K562 (cell line): ENCODE measurements around the gene TJAP1. TPM values are rescaled to one million over a fixed set of nuclear protein-coding genes. Genes with fewer than 3 reads are reported as not detected.

Experiments
- BCOR ChIP-seq: fragments of 450-650 bp; IDR thresholded peaks from 2 replicates; pipeline ENCODE4 v1.6.1; 2016
- EP300 ChIP-seq: IDR thresholded peaks from 2 replicates; pipeline ENCODE4 v1.6.1; 2012; ENCODE audit warnings: low read length, improper control_type of control experiment
- ERF ChIP-seq: fragments of 450-650 bp; formaldehyde crosslinking; IDR thresholded peaks from 2 replicates; pipeline ENCODE4 v1.4.0; 2020; ENCODE audit warnings: mild to moderate bottlenecking, mixed read lengths
- ETV1 ChIP-seq: fragments of 450-650 bp; conservative IDR thresholded peaks from 2 replicates; pipeline ENCODE4 v1.6.1; 2016; ENCODE audit warnings: missing genetic modification characterization, control low read depth, low read depth, missing compliant biosample characterization
- ETV5 ChIP-seq: sonication (generic); formaldehyde crosslinking; IDR thresholded peaks from 2 replicates; pipeline ENCODE4 v1.4.0; 2020; ENCODE audit warnings: low read depth, mild to moderate bottlenecking, missing genetic modification reagents
- HDAC1 ChIP-seq, 2 experiments: fragments of 450-650 bp; IDR thresholded peaks; 2 replicates each; pipeline ENCODE4 v1.6.1; 2016 to 2017; ENCODE audit warnings: inconsistent platforms in 1 of 2, mild to moderate bottlenecking in 1 of 2, moderate library complexity in 1 of 2
- LCOR ChIP-seq: sonication (generic); formaldehyde crosslinking; IDR thresholded peaks from 2 replicates; pipeline ENCODE4 v1.8.0; 2022; ENCODE audit warnings: mild to moderate bottlenecking, missing genetic modification reagents
- MAZ ChIP-seq, 2 experiments: fragments of 450-650 bp in 1 of 2; sonication (generic) in 1 of 2; formaldehyde crosslinking; IDR thresholded peaks in 1 of 2; conservative IDR thresholded peaks in 1 of 2; 2 replicates each; pipeline versions ENCODE4 v1.4.0 to v1.5.0; 2020; ENCODE audit warnings: mild to moderate bottlenecking in 1 of 2, missing genetic modification reagents in 1 of 2
- NRF1 ChIP-seq, 2 experiments: fragments of 450-650 bp; IDR thresholded peaks in 1 of 2; conservative IDR thresholded peaks in 1 of 2; 2 replicates each; pipeline ENCODE4 v1.6.1; 2014; ENCODE audit warnings: mild to moderate bottlenecking in 2 of 2
- PML ChIP-seq: IDR thresholded peaks from 2 replicates; pipeline ENCODE4 v1.6.1; 2012; ENCODE audit warnings: low read length, inconsistent platforms
- RB1 ChIP-seq: fragments of 450-650 bp; IDR thresholded peaks from 2 replicates; pipeline ENCODE4 v1.6.1; 2017; ENCODE audit warnings: low read depth, mild to moderate bottlenecking
- RBFOX2 ChIP-seq: fragments of 200-400 bp; formaldehyde crosslinking; IDR thresholded peaks from 2 replicates; pipeline ENCODE4 v1.6.1; 2017; ENCODE audit warnings: low read depth, mild to moderate bottlenecking, low read length, moderate library complexity
- RCOR1 ChIP-seq, 2 experiments: IDR thresholded peaks; 2 replicates each; pipeline ENCODE4 v1.6.1; 2012; ENCODE audit warnings: low read depth in 2 of 2, low read length in 2 of 2, borderline replicate concordance in 1 of 2, improper control_type of control experiment in 1 of 2
- RFX5 ChIP-seq: IDR thresholded peaks from 2 replicates; pipeline ENCODE4 v1.6.1; 2011; ENCODE audit warnings: low read depth, mild to moderate bottlenecking, improper control_type of control experiment, low read length
- RNF2 ChIP-seq: sonication (generic); IDR thresholded peaks from 2 replicates; pipeline ENCODE4 v1.6.1; 2016
- SAFB ChIP-seq: fragments of 200-400 bp; formaldehyde crosslinking; IDR thresholded peaks from 2 replicates; pipeline ENCODE4 v1.6.1; 2017; ENCODE audit warnings: low read depth, low read length, borderline replicate concordance
- SAP30 ChIP-seq: fragments of 200-600 bp; sonication (generic); IDR thresholded peaks from 2 replicates; pipeline ENCODE4 v1.6.1; 2012; ENCODE audit warnings: borderline replicate concordance, low read depth, mild to moderate bottlenecking, moderate library complexity, low read length, control low read depth, inconsistent platforms; ENCODE audit not compliant: insufficient read depth, poor library complexity, severe bottlenecking
- THRA ChIP-seq: fragments of 450-650 bp; IDR thresholded peaks from 2 replicates; pipeline ENCODE4 v1.6.1; 2017; ENCODE audit warnings: mild to moderate bottlenecking, moderate library complexity
- ZBTB33 ChIP-seq: sonication (generic); formaldehyde crosslinking; IDR thresholded peaks from 2 replicates; pipeline ENCODE4 v1.8.1; 2023; ENCODE audit warnings: mild to moderate bottlenecking, missing genetic modification reagents
- ZNF217 ChIP-seq: sonication (generic); formaldehyde crosslinking; IDR thresholded peaks from 2 replicates; pipeline ENCODE4 v1.8.0; 2022; ENCODE audit warnings: mild to moderate bottlenecking, missing genetic modification reagents
- polyA plus RNA-seq, 8 experiments: library from polyadenylated mRNA; depleted of rRNA in 4 of 8; stranded (reverse) in 5 of 8; unstranded in 3 of 8; fragments of >200 nt; fragmentation: Nextera tagmentation in 2 of 8; fragmentation: Illumina TruSeq in 1 of 8; extraction: Ambion mirVana in 2 of 8; extraction: Trizol in 1 of 8; gene quantifications; 2 replicates each; pipeline versions ENCODE4 v1.2.1 to v1.2.3, GENCODE V29; 2011 to 2014; ENCODE audit warnings: inconsistent platforms in 1 of 8, missing spikeins in 1 of 8
- total RNA-seq, 7 experiments: library from RNA; depleted of rRNA in 6 of 7; stranded (reverse); fragments of >200 nt in 6 of 7; fragmentation: Illumina TruSeq in 2 of 7; extraction: Trizol in 2 of 7; gene quantifications; 2 replicates each; pipeline versions ENCODE4 v1.2.1 to v1.2.3, GENCODE V29; 2011 to 2021; ENCODE audit warnings: low replicate concordance in 1 of 7
- TF ChIP-seq, protein P1 (sequence below), 3 experiments: fragments of 200-800 bp in 1 of 3; sonication (Bioruptor generic) in 1 of 3; sonication (generic) in 1 of 3; formaldehyde crosslinking in 1 of 3; IDR thresholded peaks; 2 replicates each; pipeline versions ENCODE4 v1.6.1 to v1.8.0; 2016 to 2022; ENCODE audit warnings: mild to moderate bottlenecking in 2 of 3, missing compliant biosample characterization in 2 of 3, missing genetic modification characterization in 2 of 3, missing genetic modification reagents in 1 of 3

Gene TJAP1
- total and polyA plus RNA-seq, 9 of the 15 experiments (the other 6 are each of a cell fraction or from before 2014, with no cell fraction given): 0.06 to 35.8 (median 16.2) TPM

DNA sequence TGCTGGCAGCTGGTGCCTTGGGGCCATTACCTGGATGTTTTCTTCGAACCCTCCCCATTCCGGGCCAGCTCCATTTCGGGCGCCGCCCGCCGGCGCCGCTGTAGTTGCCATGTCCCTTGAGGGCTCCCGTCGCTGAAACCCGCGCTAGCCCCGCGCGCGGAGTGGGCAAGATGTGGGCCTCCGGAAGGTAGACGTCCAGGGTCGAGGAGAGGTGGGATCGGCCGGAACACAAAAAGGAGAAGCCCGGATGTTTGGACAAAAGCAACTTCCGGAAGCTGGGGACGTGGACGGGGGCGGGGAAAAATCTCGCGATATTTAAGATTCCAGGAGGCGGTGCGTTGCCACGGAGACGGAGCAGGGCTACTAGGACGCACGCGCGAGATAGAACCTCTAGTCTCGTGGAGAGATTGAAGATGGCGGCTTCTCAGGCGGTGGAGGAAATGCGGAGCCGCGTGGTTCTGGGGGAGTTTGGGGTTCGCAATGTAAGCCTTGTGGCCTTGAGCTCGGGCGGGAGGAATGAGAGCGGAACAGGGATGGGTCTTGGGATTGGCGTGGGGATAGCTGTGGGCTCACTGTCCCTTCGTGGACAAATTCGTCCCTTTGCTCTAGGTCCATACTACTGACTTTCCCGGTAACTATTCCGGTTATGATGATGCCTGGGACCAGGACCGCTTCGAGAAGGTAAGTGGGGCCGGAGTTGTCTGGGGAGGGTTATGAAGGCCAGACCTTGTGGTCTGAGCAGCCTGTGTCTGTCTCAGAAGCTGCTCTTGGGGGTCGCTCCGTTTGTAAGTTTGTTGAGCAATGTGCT, 39.5 kb downstream of the TJAP1 start, which contains the start of the genes POLR1C and YIPF3 (continued):
- TF ChIP-seq MAZ (CRISPR knock-in tag; conservative IDR thresholded peaks at IDR 0.05 in 1 of 2, IDR thresholded peaks at IDR 0.05 in 1 of 2) (peak; percentile 74 to 86), PML (peak; percentile 72; the same call in 1 of the 2 replicates), ETV5 (CRISPR knock-in tag) (peak; percentile 85; the same call in 1 of the 2 replicates), RCOR1 (IDR thresholded peaks at IDR 0.05; ENCODE audit: borderline replicate concordance in 1 of 2, low read depth in 2 of 2, low read length in 2 of 2) (no peak), HDAC1 (IDR thresholded peaks at IDR 0.05) (peak; percentile 19 to 99; a peak in 3 of 4 replicates), BCOR (0 out of 2 replicates have a peak, but pooled peaks have one; percentile 7), NRF1 (conservative IDR thresholded peaks at IDR 0.05 in 1 of 2, IDR thresholded peaks at IDR 0.05 in 1 of 2) (peak; percentile 92 to 93), EP300 (peak; percentile 38; the same call in 1 of the 2 replicates), THRA (no peak), RNF2 (peak; percentile 39; the same call in 1 of the 2 replicates), SAFB (peak; percentile 80; the same call in 1 of the 2 replicates), ERF (no peak), RBFOX2 (peak; percentile 97), RB1 (peak; percentile 63), ZBTB33 (CRISPR knock-in tag) (peak; percentile 9; the same call in 1 of the 2 replicates), ZNF217 (CRISPR knock-in tag) (no peak), LCOR (CRISPR knock-in tag) (peak; percentile 92; the same call in 1 of the 2 replicates), ETV1 (tag) (peak; percentile 88), SAP30 (peak; percentile 93), RFX5 (no peak)
- TF ChIP-seq, protein P1, sequence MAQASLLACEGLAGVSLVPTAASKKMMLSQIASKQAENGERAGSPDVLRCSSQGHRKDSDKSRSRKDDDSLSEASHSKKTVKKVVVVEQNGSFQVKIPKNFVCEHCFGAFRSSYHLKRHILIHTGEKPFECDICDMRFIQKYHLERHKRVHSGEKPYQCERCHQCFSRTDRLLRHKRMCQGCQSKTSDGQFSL (CRISPR knock-in tag; IDR thresholded peaks at IDR 0.05): no peak
- TF ChIP-seq, protein P1 (tag; IDR thresholded peaks at IDR 0.05): no peak
